Astrocyte (in vitro differentiated cells and primary cell): ENCODE measurements around the gene SLC16A10.

Source experiments
- CTCF ChIP-seq: IDR thresholded peaks from 2 replicates; pipeline ENCODE4 v1.5.1; 2011; ENCODE audit warnings: low read depth, mild to moderate bottlenecking, inconsistent platforms, low read length, moderate library complexity; ENCODE audit not compliant: insufficient read depth
- EZH2 ChIP-seq: IDR thresholded peaks from 2 replicates; pipeline ENCODE4 v1.6.1; 2012; ENCODE audit warnings: mild to moderate bottlenecking, low read length, inconsistent platforms; ENCODE audit not compliant: insufficient read depth

GRCh38 chr6:111057074-111057752, 30.1 kb upstream of the SLC16A10 start:
- TF ChIP-seq CTCF (peak; percentile 84), EZH2 (no peak)
